Keratinocyte (primary cell): Measurements from ENCODE around the gene PTPRD. TPM values are rescaled to one million over a fixed set of nuclear protein-coding genes. Genes with fewer than 3 reads are reported as not detected.

Experiments used
- DNase-seq: peaks from one replicate; pipeline ENCODE4 v3.0.0-alpha.2; 2011; ENCODE audit warnings: low read depth, missing footprints, low spot score
- FAIRE-seq: peaks from 2 replicates; lab custom pipeline; 2011; peaks lifted over from hg19 to GRCh38; lab: Jason Lieb, UNC
- H2AFZ ChIP-seq: 2 replicates; pipeline ENCODE4 v1.6.0; 2012; ENCODE audit warnings: low read length, control low read depth, inconsistent platforms; ENCODE audit not compliant: control insufficient read depth
- H3K27ac ChIP-seq: 2 replicates; pipeline ENCODE4 v1.5.1; 2011; ENCODE audit warnings: low read length; ENCODE audit not compliant: control insufficient read depth, insufficient read depth
- H3K27me3 ChIP-seq: 3 replicates; pipeline ENCODE4 v1.6.0; 2011; ENCODE audit warnings: low read length; ENCODE audit not compliant: control insufficient read depth, insufficient read depth; ENCODE audit errors: extremely low read depth
- H3K36me3 ChIP-seq, 2 experiments: 2 replicates in 1 of 2; 3 replicates in 1 of 2; pipeline ENCODE4 v1.5.1; 2011; ENCODE audit warnings: low read length in 2 of 2, mild to moderate bottlenecking in 1 of 2; ENCODE audit not compliant: control insufficient read depth in 2 of 2, insufficient read depth in 2 of 2; ENCODE audit errors: extremely low read depth in 1 of 2
- H3K4me1 ChIP-seq: 3 replicates; pipeline ENCODE4 v1.5.1; 2011; ENCODE audit warnings: low read length; ENCODE audit not compliant: control insufficient read depth, insufficient read depth; ENCODE audit errors: extremely low read depth
- H3K4me2 ChIP-seq: 3 replicates; pipeline ENCODE4 v1.6.0; 2011; ENCODE audit warnings: low read depth, low read length; ENCODE audit not compliant: control insufficient read depth, insufficient read depth; ENCODE audit errors: extremely low read depth
- H3K4me3 ChIP-seq, 3 experiments: fragments of 200-600 bp in 1 of 3; sonication (generic) in 1 of 3; 2 replicates in 2 of 3; 3 replicates in 1 of 3; pipeline ENCODE4 v1.5.1; 2011 to 2016; ENCODE audit warnings: low read length in 3 of 3, mild to moderate bottlenecking in 3 of 3, control low read depth in 2 of 3, inconsistent platforms in 1 of 3, low read depth in 1 of 3, mixed read lengths in 1 of 3, mixed run types in 1 of 3, moderate library complexity in 1 of 3; ENCODE audit not compliant: control insufficient read depth in 2 of 3, insufficient read depth in 2 of 3; ENCODE audit errors: extremely low read depth in 1 of 3
- H3K79me2 ChIP-seq: 2 replicates; pipeline ENCODE4 v1.6.0; 2012; ENCODE audit warnings: low read length; ENCODE audit not compliant: control insufficient read depth, insufficient read depth
- H3K9ac ChIP-seq: 3 replicates; pipeline ENCODE4 v1.6.0; 2011; ENCODE audit warnings: low read length; ENCODE audit not compliant: control insufficient read depth, insufficient read depth; ENCODE audit errors: extremely low read depth
- H3K9me1 ChIP-seq: 3 replicates; pipeline ENCODE4 v1.6.0; 2011; ENCODE audit warnings: low read length; ENCODE audit not compliant: control insufficient read depth, insufficient read depth; ENCODE audit errors: extremely low read depth
- H3K9me3 ChIP-seq: 2 replicates; pipeline ENCODE4 v1.5.1; 2012; ENCODE audit warnings: low read depth, low read length; ENCODE audit not compliant: control insufficient read depth
- H4K20me1 ChIP-seq: 3 replicates; pipeline ENCODE4 v1.6.0; 2011; ENCODE audit warnings: low read length; ENCODE audit not compliant: control insufficient read depth, insufficient read depth; ENCODE audit errors: extremely low read depth
- CTCF ChIP-seq, 3 experiments: IDR thresholded peaks in 1 of 3; conservative IDR thresholded peaks in 1 of 3; optimal IDR thresholded peaks in 1 of 3; 2 replicates in 2 of 3; 3 replicates in 1 of 3; pipeline versions ENCODE3 to v1.5.1; 2011; ENCODE audit warnings: low read length in 3 of 3, mild to moderate bottlenecking in 3 of 3, moderate library complexity in 2 of 3, control low read depth in 1 of 3, inconsistent platforms in 1 of 3; ENCODE audit not compliant: insufficient read depth in 2 of 3; ENCODE audit errors: extremely low read depth in 1 of 3
- EZH2 ChIP-seq: IDR thresholded peaks from one replicate; pipeline ENCODE4 v1.6.1; 2012; ENCODE audit warnings: inconsistent platforms, mild to moderate bottlenecking, low read length, moderate library complexity
- dilution Hi-C: fragments of 300-500 bp; cut with MboI; formaldehyde crosslinking; loops from one replicate; pipeline ENCODE4 v1.7.0; 2020; ENCODE audit warnings: low sequenced_read_pairs; ENCODE audit not compliant: extremely low pct_ligation_motif_present
- polyA plus RNA-seq, 5 experiments: library from polyadenylated mRNA; depleted of rRNA in 3 of 5; stranded (reverse) in 3 of 5; stranded (forward) in 1 of 5; unstranded in 1 of 5; fragments of >200 nt; gene quantifications; 1 replicate in 1 of 5; 2 replicates in 3 of 5; 3 replicates in 1 of 5; pipeline versions ENCODE4 v1.2.1 to v1.2.3, GENCODE V29; 2011 to 2012; ENCODE audit warnings: missing spikeins in 2 of 5, low read depth in 1 of 5, low replicate concordance in 1 of 5

The PTPRD gene
- polyA plus RNA-seq, 1 donor (not counting 4 experiments of a cell fraction or from before 2014, with no cell fraction given), result 0.10 TPM

- H3K4me1 ChIP-seq, result no peaks in the 10 kb centered on the region
- no peak overlapping the region for H3K4me2 ChIP-seq
- H3K36me3 ChIP-seq, result no peaks in the 10 kb centered on the region
- H3K27ac ChIP-seq, result no peak overlapping the region
- H3K79me2 ChIP-seq, result no peaks in the 10 kb centered on the region
- dilution Hi-C loops, result no loop called here
- H3K27me3 ChIP-seq, result no peaks in the 10 kb centered on the region
- no peak overlapping the region for H3K4me3 ChIP-seq
- H3K9ac ChIP-seq, result no peak overlapping the region
- no peak for DNase-seq
- peaks cover 4% of the 10 kb centered on the region for H3K9me3 ChIP-seq
- TF ChIP-seq EZH2 (no peak), CTCF (optimal IDR thresholded peaks at IDR 0.05 in 1 of 3, IDR thresholded peaks at IDR 0.05 in 1 of 3, conservative IDR thresholded peaks at IDR 0.05 in 1 of 3; ENCODE audit: extremely low read depth in 1 of 3, insufficient read depth in 2 of 3, low read length in 3 of 3) (no peak)
- H3K9me1 ChIP-seq, result no peaks in the 10 kb centered on the region
- FAIRE-seq, result no peak
- H2AFZ ChIP-seq, result no peak overlapping the region
- no peaks in the 10 kb centered on the region for H4K20me1 ChIP-seq
Measured at GRCh38 chr9:9492506-9492905, 1120.3 kb downstream of the PTPRD start.

- H3K4me2 ChIP-seq, result no peak overlapping the region
- no peaks in the 10 kb centered on the region for H3K9me1 ChIP-seq
- DNase-seq (no peak), FAIRE-seq (no peak)
- no peak overlapping the region for H3K27ac ChIP-seq
- no peaks in the 10 kb centered on the region for H3K27me3 ChIP-seq
- no peak overlapping the region for H3K4me3 ChIP-seq
- TF ChIP-seq EZH2 (no peak), CTCF (optimal IDR thresholded peaks at IDR 0.05 in 1 of 3, IDR thresholded peaks at IDR 0.05 in 1 of 3, conservative IDR thresholded peaks at IDR 0.05 in 1 of 3; ENCODE audit: extremely low read depth in 1 of 3, insufficient read depth in 2 of 3, low read length in 3 of 3) (no peak)
- H3K9ac ChIP-seq, result no peak overlapping the region
- H3K9me3 ChIP-seq, result no peaks in the 10 kb centered on the region
- no peaks in the 10 kb centered on the region for H3K79me2 ChIP-seq
- H2AFZ ChIP-seq, result no peak overlapping the region
- H4K20me1 ChIP-seq, result no peaks in the 10 kb centered on the region
- H3K36me3 ChIP-seq, result no peaks in the 10 kb centered on the region
- H3K4me1 ChIP-seq, result no peaks in the 10 kb centered on the region
- dilution Hi-C loops, result no loop called here
Measured at GRCh38 chr9:9489183-9489582, 1123.6 kb downstream of the PTPRD start.
